IPS-18a (cell line): ENCODE data around the gene RAPGEF5.

ENCODE experiments used
- H3K27ac ChIP-seq: one replicate; pipeline ENCODE4 v1.5.1; 2013; ENCODE audit warnings: low read length
- H3K27me3 ChIP-seq: one replicate; pipeline ENCODE4 v1.6.1; 2013; ENCODE audit warnings: mild to moderate bottlenecking, low read length; ENCODE audit not compliant: control insufficient read depth, insufficient read depth
- H3K36me3 ChIP-seq: one replicate; pipeline ENCODE4 v1.6.1; 2013; ENCODE audit warnings: low read depth, low read length; ENCODE audit not compliant: control insufficient read depth
- H3K4me1 ChIP-seq: one replicate; pipeline ENCODE4 v1.6.1; 2013; ENCODE audit warnings: low read depth, low read length; ENCODE audit not compliant: control insufficient read depth
- H3K4me3 ChIP-seq: one replicate; pipeline ENCODE4 v1.5.1; 2013; ENCODE audit warnings: low read length
- H3K9ac ChIP-seq: one replicate; pipeline ENCODE4 v1.6.1; 2013; ENCODE audit warnings: mild to moderate bottlenecking, low read length, moderate library complexity
- H3K9me3 ChIP-seq: one replicate; pipeline ENCODE4 v1.6.1; 2013; ENCODE audit warnings: low read depth, low read length; ENCODE audit not compliant: control insufficient read depth

Gene RAPGEF5, protein sequence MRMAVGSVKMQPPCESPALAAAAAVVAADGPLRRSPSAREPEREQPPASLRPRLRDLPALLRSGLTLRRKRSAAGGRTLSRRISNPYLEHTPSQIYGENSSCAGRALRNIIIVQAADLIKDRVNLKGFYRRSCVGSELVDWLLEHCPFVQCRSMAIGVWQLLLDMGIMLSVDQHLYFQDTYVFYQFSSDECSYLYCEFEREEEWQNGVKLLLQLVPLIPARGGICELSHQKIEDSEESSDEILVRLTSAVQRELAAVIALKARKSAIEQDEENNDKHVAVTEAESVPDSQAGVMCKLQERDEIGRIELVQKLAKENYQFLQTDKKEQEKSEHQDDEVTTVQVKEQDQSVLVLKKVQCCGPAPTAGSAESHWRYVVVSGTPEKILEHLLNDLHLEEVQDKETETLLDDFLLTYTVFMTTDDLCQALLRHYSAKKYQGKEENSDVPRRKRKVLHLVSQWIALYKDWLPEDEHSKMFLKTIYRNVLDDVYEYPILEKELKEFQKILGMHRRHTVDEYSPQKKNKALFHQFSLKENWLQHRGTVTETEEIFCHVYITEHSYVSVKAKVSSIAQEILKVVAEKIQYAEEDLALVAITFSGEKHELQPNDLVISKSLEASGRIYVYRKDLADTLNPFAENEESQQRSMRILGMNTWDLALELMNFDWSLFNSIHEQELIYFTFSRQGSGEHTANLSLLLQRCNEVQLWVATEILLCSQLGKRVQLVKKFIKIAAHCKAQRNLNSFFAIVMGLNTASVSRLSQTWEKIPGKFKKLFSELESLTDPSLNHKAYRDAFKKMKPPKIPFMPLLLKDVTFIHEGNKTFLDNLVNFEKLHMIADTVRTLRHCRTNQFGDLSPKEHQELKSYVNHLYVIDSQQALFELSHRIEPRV

DNA sequence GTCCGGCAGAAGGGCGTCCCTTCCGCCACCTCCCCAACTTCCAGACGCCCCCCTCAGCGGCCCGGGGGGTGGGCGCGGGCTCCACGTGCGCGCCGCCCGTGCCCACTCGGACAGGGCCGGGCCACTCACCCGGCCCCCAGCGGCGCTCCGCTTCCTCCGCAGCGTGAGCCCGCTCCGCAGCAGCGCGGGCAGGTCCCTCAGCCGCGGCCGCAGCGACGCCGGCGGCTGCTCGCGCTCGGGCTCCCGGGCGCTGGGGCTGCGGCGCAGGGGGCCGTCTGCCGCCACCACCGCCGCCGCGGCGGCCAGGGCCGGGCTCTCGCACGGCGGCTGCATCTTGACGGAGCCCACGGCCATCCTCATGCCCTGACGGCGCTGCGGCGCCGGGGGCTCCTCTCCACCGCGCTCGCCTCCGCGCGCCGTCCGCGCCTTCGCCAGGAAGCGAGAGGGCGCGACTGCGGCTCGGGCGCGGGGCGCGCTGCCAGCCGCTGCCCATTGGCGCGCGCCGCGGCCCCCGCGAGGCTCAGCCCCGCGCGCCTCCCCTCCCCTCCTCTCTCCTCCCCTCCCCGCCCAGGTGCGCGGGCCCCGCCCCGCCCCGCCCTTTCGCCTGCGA lies at the start of gene RAPGEF5:
RAPGEF5 (minus strand) TSS at position 454 of the 610 bp plus-strand sequence; CDS start at position 360, 94 bp downstream.
- H3K36me3 ChIP-seq: no peaks in the 10 kb centered on the region
- no peak within 1 kb of the TSS for H3K27ac ChIP-seq
- H3K9me3 ChIP-seq: no peaks in the 10 kb centered on the region
- H3K9ac ChIP-seq: no peak within 1 kb of the TSS
- peak within 1 kb of the TSS; percentile 57 for H3K4me3 ChIP-seq
- peaks cover 9% of the 10 kb centered on the region for H3K4me1 ChIP-seq
- H3K27me3 ChIP-seq: peaks cover 26% of the 10 kb centered on the region

DNA sequence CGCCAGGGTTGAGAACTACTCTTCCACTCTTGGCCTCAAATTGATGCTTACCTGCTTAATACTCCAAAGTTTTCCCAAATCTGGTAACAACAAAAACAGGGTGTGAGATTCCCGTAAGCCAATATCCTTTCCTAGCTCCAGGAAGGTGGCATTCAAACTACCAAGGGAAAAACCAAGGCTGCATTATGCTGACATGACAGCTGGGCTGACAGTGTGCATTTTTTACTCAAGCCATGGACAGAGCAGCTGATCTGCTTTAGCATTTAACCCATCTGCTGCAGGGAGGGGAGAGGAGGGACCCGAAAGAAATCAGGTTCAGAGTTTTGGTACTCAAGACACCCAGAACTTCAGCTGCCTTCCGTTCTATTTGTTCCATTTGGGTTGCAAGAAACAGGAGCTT lies 49.8 kb upstream of the RAPGEF5 start:
- H3K4me3 ChIP-seq: no peak overlapping the region
- no peaks in the 10 kb centered on the region for H3K9me3 ChIP-seq
- no peaks in the 10 kb centered on the region for H3K36me3 ChIP-seq
- H3K27ac ChIP-seq: no peak overlapping the region
- H3K9ac ChIP-seq: no peak overlapping the region
- H3K4me1 ChIP-seq: peaks cover 2% of the 10 kb centered on the region
- no peaks in the 10 kb centered on the region for H3K27me3 ChIP-seq

DNA sequence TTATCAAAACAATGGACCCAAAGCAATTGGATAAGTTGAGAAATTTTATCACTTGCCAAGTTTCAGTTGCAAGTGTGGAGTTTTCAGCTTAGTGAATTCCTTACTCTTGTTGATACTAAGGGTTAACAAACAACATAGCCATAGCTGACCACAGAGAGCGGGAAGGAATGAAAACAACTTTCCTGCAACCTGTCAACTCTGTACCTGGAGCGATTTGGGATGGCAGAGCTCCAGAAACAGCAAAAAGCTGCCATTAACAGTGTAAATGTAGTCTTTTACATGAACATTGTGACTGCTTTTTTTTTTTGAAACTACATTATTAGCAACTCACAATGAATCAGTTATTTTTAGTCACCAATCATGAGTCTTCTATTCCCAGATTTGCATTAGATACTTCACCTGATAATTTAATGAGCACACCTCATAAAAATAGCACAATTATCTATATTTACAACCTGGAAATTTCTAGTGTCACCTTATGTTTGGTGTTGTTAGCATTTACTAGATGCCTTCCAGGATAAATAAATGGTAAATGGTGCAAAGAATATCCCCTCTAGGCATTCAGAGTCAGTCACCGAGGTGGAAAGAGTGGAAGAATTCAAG lies 47.6 kb upstream of the RAPGEF5 start:
- H3K9me3 ChIP-seq: no peaks in the 10 kb centered on the region
- H3K27me3 ChIP-seq: no peaks in the 10 kb centered on the region
- no peak overlapping the region for H3K4me3 ChIP-seq
- H3K4me1 ChIP-seq: no peaks in the 10 kb centered on the region
- H3K27ac ChIP-seq: no peak overlapping the region
- no peaks in the 10 kb centered on the region for H3K36me3 ChIP-seq
- H3K9ac ChIP-seq: no peak overlapping the region

- H3K27ac ChIP-seq: no peak overlapping the region
- no peak overlapping the region for H3K4me3 ChIP-seq
- no peaks in the 10 kb centered on the region for H3K4me1 ChIP-seq
- H3K36me3 ChIP-seq: no peaks in the 10 kb centered on the region
- H3K9me3 ChIP-seq: no peaks in the 10 kb centered on the region
- no peak overlapping the region for H3K9ac ChIP-seq
- H3K27me3 ChIP-seq: no peaks in the 10 kb centered on the region
Observed at GRCh38 chr7:22403344-22403743, 46.4 kb upstream of the RAPGEF5 start.

GRCh38 chr7:22402250-22402649 lies 45.3 kb upstream of the RAPGEF5 start:
- Histone ChIP-seq H3K9me3 (no peaks in the 10 kb centered on the region), H3K4me3 (no peak overlapping the region), H3K27me3 (no peaks in the 10 kb centered on the region), H3K27ac (no peak overlapping the region), H3K36me3 (no peaks in the 10 kb centered on the region), H3K4me1 (no peaks in the 10 kb centered on the region), H3K9ac (no peak overlapping the region)

- Histone ChIP-seq H3K27ac (no peak overlapping the region), H3K9me3 (no peaks in the 10 kb centered on the region), H3K27me3 (no peaks in the 10 kb centered on the region)
Observed at GRCh38 chr7:22400936-22401553, 44.1 kb upstream of the RAPGEF5 start.

GRCh38 chr7:22400150-22400814 lies 43.3 kb upstream of the RAPGEF5 start:
- Histone ChIP-seq H3K27ac (no peak overlapping the region), H3K4me1 (no peaks in the 10 kb centered on the region), H3K9me3 (no peaks in the 10 kb centered on the region), H3K36me3 (no peaks in the 10 kb centered on the region), H3K9ac (no peak overlapping the region), H3K4me3 (no peak overlapping the region), H3K27me3 (no peaks in the 10 kb centered on the region)

More at GRCh38 chr7:22400936-22401553, 44.1 kb upstream of the RAPGEF5 start:
- no peak overlapping the region for H3K9ac ChIP-seq
- H3K4me3 ChIP-seq: no peak overlapping the region
- no peaks in the 10 kb centered on the region for H3K36me3 ChIP-seq
- H3K4me1 ChIP-seq: no peaks in the 10 kb centered on the region

GRCh38 chr7:22399546-22399945 lies 42.6 kb upstream of the RAPGEF5 start:
- Histone ChIP-seq H3K27ac (no peak overlapping the region), H3K27me3 (no peaks in the 10 kb centered on the region), H3K4me1 (no peaks in the 10 kb centered on the region), H3K36me3 (no peaks in the 10 kb centered on the region), H3K9me3 (no peaks in the 10 kb centered on the region), H3K4me3 (no peak overlapping the region), H3K9ac (no peak overlapping the region)

GRCh38 chr7:22399091-22399490 lies 42.1 kb upstream of the RAPGEF5 start:
- Histone ChIP-seq H3K9ac (no peak overlapping the region), H3K27me3 (no peaks in the 10 kb centered on the region), H3K4me1 (no peaks in the 10 kb centered on the region), H3K27ac (no peak overlapping the region), H3K36me3 (no peaks in the 10 kb centered on the region), H3K4me3 (no peak overlapping the region), H3K9me3 (no peaks in the 10 kb centered on the region)

DNA sequence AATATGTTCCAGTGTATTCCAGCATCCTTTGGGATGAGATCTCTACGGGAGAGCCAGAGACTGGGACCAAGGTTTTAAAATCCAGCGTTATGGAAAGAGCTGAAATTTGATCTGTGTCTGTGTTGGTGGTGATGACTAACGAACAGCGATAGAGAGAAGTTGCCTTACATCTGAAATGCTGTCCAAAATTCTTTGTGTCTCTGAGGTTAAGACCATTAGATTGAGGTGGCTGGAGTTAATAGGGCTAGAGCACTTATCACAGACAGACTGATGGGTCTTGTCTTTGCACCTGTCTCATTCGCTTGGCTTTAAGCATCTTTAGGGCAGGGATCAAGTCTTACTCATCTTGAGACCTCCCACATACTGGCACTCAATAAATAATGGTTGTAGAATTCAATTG lies 41.0 kb upstream of the RAPGEF5 start:
- Histone ChIP-seq H3K4me1 (no peaks in the 10 kb centered on the region), H3K9me3 (no peaks in the 10 kb centered on the region)

More for the DNA sequence above, 41.0 kb upstream of the RAPGEF5 start:
- Histone ChIP-seq H3K9ac (no peak overlapping the region), H3K4me3 (no peak overlapping the region), H3K27me3 (no peaks in the 10 kb centered on the region), H3K36me3 (no peaks in the 10 kb centered on the region), H3K27ac (no peak overlapping the region)
